Esophagus (tissue), 2 donors: ENCODE data around the gene USP8. TPM values are rescaled to one million over a fixed set of nuclear protein-coding genes. Genes with fewer than 3 reads are reported as not detected.

Experiments
- H3K27ac ChIP-seq, 2 donors: one replicate each; pipeline ENCODE4 v1.5.1; 2013; ENCODE audit warnings: low read depth in 2 of 2, mild to moderate bottlenecking in 2 of 2, inconsistent platforms in 1 of 2, low read length in 1 of 2, moderate library complexity in 1 of 2
- H3K27me3 ChIP-seq, 2 donors: one replicate each; pipeline ENCODE4 v1.6.1; 2013; ENCODE audit warnings: low read length in 2 of 2, control low read depth in 1 of 2, mild to moderate bottlenecking in 1 of 2; ENCODE audit not compliant: insufficient read depth in 2 of 2, control insufficient read depth in 1 of 2
- H3K36me3 ChIP-seq, 2 donors: one replicate each; pipeline ENCODE4 v1.6.1; 2013; ENCODE audit warnings: low read length in 1 of 2; ENCODE audit not compliant: control insufficient read depth in 2 of 2, insufficient read depth in 2 of 2
- H3K4me1 ChIP-seq, 2 donors: one replicate each; pipeline ENCODE4 v1.6.1; 2013; ENCODE audit warnings: low read length in 1 of 2; ENCODE audit not compliant: control insufficient read depth in 2 of 2, insufficient read depth in 2 of 2
- H3K4me3 ChIP-seq, 2 donors: one replicate each; pipeline ENCODE4 v1.5.1; 2013; ENCODE audit warnings: low read length in 2 of 2, mild to moderate bottlenecking in 2 of 2, low read depth in 1 of 2, moderate library complexity in 1 of 2
- H3K9me3 ChIP-seq, 2 donors: one replicate each; pipeline ENCODE4 v1.6.1; 2013; ENCODE audit warnings: mild to moderate bottlenecking in 2 of 2, low read depth in 1 of 2, low read length in 1 of 2, moderate library complexity in 1 of 2; ENCODE audit not compliant: control insufficient read depth in 2 of 2, insufficient read depth in 1 of 2
- WGBS, 2 donors: extraction: QIAGEN DNeasy Blood & Tissue Kit; methylation state at CpG; one replicate each; pipeline ENCODE4 v1.1.7; 2013; 5-methylcytosine and 5-hydroxymethylcytosine counted together
- polyA plus RNA-seq, 2 donors: library from polyadenylated mRNA; stranded (reverse); fragments of 200-250 nt; gene quantifications; one replicate each; pipeline ENCODE4 v1.2.3, GENCODE V29; 2013
- donor health status: healthy with polysubstance abuse.
- donor health status: Bipolar disorder and iron deficiency.

Gene USP8
- polyA plus RNA-seq, 2 donors: 18.6 to 20.1 TPM

DNA sequence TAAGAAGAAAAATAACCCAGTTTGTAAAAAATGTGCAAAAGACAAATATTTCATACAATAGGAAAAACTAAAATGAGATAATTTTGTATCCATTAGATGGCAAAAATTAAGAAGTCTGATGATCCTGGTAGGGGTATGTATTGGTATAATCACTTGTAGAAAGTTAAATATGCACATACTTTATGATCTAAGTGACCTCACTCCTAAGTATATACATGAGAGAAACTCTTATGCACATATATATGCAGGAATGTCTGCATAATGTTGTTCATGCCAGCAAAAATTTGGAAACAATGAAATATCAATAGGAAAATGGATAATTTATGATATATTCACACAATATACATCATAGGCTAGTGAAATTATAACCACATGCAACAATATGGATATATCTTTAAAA lies 88.8 kb downstream of the USP8 start:
- Histone ChIP-seq H3K27ac (no peak overlapping the region), H3K4me1 (no peaks in the 10 kb centered on the region), H3K9me3 (no peaks in the 10 kb centered on the region), H3K27me3 (no peaks in the 10 kb centered on the region), H3K4me3 (no peak overlapping the region), H3K36me3 (no peaks in the 10 kb centered on the region)

DNA sequence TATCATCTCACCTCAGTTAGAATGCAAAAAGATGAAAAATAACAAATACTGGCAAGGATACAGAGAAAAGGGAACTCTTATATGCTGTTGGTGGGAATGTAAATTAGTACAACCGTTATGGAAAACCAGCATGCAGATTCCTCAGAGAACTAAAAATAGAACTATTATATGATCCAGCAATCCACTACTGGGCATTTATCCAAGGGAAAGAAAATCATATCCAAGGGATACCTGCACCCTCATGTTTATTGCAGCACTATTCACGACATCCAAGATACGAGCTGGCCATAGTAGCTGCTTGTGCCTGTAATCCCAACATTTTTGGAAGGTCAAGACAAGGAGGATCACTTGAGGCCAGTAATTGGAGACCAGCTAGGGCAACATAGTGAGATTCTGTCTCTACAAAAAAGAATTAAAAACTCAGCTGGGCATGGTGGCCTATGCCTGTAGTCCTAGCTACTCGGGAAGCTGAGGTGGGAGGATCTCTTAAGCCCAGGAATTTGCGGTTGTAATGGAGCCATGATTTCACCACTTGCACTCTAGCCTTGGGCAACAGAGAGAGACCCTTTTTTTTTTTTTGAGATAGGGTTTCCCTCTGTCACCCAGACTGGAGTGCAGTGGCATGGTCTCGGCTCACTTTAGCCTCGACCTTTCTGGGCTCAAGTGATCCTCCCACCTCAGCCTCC lies 95.7 kb downstream of the USP8 start:
- Histone ChIP-seq H3K4me1 (no peaks in the 10 kb centered on the region), H3K36me3 (no peaks in the 10 kb centered on the region), H3K4me3 (no peak overlapping the region), H3K27me3 (no peaks in the 10 kb centered on the region), H3K27ac (no peak overlapping the region), H3K9me3 (no peaks in the 10 kb centered on the region)
- 73 to 78% methylated on average over 7 of the region's 7 CpGs for WGBS, 2 donors

DNA sequence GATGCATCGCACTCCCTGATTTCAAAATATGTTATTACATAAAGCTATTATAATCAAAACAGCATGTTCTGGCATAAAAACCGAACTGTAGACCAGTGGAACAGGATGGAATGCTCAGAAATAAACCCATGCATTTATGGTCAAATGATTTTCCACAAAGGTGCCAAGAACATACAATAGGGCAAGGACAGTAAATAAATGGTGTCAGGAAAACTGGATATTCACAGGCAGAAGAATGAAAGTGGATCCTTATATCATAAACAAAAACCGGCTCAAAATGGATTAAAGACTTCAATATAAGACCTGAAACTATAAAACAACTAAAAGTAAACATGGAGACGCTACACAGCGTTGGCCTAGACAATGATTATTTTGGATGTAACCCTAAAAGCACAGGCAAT lies 99.6 kb downstream of the USP8 start:
- Histone ChIP-seq H3K27ac (no peak overlapping the region), H3K27me3 (no peaks in the 10 kb centered on the region), H3K4me3 (no peak overlapping the region), H3K4me1 (no peaks in the 10 kb centered on the region), H3K36me3 (no peaks in the 10 kb centered on the region), H3K9me3 (no peaks in the 10 kb centered on the region)
- WGBS, 2 donors: 38 to 46% methylated on average over 5 of the region's 5 CpGs

DNA sequence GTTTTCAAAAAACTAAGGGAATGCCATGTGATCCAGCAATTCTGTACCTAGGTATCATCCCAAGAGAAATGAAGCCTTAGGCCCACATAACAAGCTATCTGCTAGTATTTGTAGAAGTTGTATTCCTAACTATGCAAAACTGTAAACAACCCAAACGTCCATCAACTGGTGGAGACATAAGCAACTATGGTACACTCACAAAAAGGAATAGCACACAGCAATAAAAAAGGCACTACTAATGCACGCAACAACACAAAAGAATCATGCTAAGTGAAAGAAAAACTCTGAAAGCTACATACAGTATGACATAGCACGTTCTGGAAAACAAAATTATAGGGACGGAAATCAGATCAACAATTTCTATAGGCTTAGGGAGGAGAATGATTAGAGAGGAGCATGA lies 107.0 kb downstream of the USP8 start:
- Histone ChIP-seq H3K27me3 (no peaks in the 10 kb centered on the region), H3K9me3 (no peaks in the 10 kb centered on the region), H3K4me1 (no peaks in the 10 kb centered on the region), H3K4me3 (no peak overlapping the region), H3K27ac (no peak overlapping the region), H3K36me3 (no peaks in the 10 kb centered on the region)
- WGBS, 2 donors: 87 to 91% methylated on average over 4 of the region's 4 CpGs

DNA sequence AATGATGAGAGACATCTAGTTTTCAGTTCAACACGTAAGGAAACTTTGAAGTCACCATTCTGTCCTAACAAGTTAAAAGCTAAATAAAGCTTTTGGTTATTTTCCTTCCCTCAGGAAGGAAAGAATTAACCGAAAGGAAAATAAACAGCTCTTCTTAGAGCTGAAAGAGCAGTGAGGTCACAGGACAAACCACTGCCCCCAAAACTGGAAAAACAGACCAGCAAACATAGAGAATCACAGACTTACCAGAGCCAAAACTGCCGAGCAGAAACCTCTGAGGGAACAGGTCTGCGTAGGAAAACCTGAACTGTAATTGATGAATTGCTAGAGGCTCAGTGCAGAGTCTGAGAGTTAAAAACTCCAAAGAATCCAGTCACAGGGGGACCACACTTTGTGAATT lies 107.6 kb downstream of the USP8 start:
- no peaks in the 10 kb centered on the region for H3K36me3 ChIP-seq
- no peaks in the 10 kb centered on the region for H3K9me3 ChIP-seq
- H3K27ac ChIP-seq: no peak overlapping the region
- H3K4me3 ChIP-seq: no peak overlapping the region
- no peaks in the 10 kb centered on the region for H3K27me3 ChIP-seq
- 50 to 66% methylated on average over 4 of the region's 4 CpGs for whole genome bisulfite sequencing, 2 donors
- no peaks in the 10 kb centered on the region for H3K4me1 ChIP-seq

DNA sequence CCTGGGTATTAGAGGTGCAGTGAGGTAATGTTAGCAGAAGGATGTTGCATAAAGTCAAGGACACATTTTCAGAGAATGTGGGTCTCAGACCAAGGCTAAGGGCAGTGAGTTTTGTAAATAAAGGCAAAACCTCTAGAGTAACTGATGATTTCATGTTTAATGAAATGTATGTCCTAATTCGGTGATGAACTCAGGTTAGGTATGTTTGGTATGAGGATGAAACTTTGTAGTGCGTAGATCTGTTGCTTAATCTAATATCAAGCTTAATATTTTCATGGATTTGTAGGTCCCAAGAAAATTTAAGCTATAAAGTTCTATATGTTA lies 118.6 kb downstream of the USP8 start:
- Histone ChIP-seq H3K4me1 (no peaks in the 10 kb centered on the region), H3K27ac (no peak overlapping the region), H3K9me3 (no peaks in the 10 kb centered on the region), H3K36me3 (no peaks in the 10 kb centered on the region), H3K27me3 (peaks cover 0 to 2% of the 10 kb centered on the region in 2 donors), H3K4me3 (no peak overlapping the region)
- 81 to 82% methylated on average over 2 of the region's 2 CpGs for WGBS, 2 donors

DNA sequence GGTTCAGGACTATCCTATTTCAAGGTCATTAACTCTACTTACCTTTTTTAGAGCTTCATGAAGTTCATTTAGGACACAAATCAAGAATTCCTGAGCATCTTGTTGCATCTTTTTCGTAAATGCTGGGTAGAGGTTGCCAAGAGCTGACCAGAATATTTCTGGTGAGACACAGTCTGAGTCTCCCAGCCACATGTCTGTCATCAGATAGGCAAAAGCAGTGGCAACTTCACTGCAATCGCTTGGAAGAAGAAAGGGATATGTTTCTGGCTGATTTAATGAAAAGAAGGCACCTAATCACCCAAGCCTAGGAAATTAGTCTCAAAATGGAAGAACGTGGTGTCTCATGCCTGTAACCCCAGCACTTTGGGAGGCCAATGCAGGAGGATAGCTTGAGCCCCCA lies 119.4 kb downstream of the USP8 start:
- Histone ChIP-seq H3K27ac (no peak overlapping the region), H3K4me3 (no peak overlapping the region), H3K9me3 (no peaks in the 10 kb centered on the region), H3K4me1 (no peaks in the 10 kb centered on the region), H3K27me3 (peaks cover 0 to 2% of the 10 kb centered on the region in 2 donors), H3K36me3 (no peaks in the 10 kb centered on the region)
- 86 to 90% methylated on average over 3 of the region's 3 CpGs for WGBS, 2 donors

DNA sequence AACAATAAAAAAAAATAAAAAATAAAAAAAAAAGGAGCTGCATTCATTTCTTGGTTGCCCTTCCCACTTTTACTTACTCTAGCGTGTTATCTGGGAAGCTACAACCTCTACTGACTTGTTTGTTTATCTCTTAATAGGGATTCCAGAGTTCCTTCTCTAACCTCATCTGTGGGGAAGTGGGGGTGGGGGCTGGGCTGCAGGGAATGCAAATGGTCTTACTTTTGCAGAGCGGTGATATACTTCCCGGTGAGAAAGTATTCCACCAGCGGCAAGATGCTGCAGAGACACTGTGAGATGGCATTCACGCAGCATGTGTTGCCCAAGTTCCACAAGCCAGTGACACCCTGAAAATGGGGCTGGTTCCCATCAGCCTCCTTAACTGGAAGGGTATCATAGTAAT lies 120.2 kb downstream of the USP8 start:
- Histone ChIP-seq H3K4me1 (no peaks in the 10 kb centered on the region), H3K9me3 (no peaks in the 10 kb centered on the region), H3K4me3 (no peak overlapping the region), H3K27ac (no peak overlapping the region), H3K36me3 (no peaks in the 10 kb centered on the region), H3K27me3 (peaks cover 0 to 2% of the 10 kb centered on the region in 2 donors)
- 67 to 75% methylated on average over 5 of the region's 5 CpGs for WGBS, 2 donors

DNA sequence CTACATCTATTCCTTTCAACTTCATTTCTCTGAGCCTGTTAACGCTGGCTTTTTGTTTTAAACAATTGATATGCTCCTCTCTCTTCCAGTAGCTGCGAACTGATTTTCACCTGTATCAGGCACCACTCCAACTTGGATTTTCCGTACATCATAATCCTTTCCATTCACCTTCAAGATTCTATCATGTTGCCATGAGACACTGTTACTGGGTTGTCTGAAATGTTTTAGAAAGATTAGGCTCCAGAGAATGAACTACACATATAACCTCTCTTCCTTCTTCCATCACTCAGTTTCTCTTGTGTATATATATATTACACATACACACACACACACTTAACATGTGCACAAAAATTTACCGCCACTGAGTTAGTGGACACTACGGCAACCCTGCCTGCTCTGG lies 122.4 kb downstream of the USP8 start, which contains the start of gene USP50:
Gene USP50, minus strand, starts transcription at position 101 of the 400 bp plus-strand sequence. CDS start 141 bp downstream, outside the sequence.
- 81 to 89% methylated on average over 5 of the region's 5 CpGs for WGBS, 2 donors
- Histone ChIP-seq H3K4me3 (no peak within 1 kb of the TSS), H3K27me3 (peaks cover 0 to 2% of the 10 kb centered on the region in 2 donors), H3K36me3 (no peaks in the 10 kb centered on the region), H3K4me1 (no peaks in the 10 kb centered on the region), H3K27ac (no peak within 1 kb of the TSS), H3K9me3 (no peaks in the 10 kb centered on the region)

DNA sequence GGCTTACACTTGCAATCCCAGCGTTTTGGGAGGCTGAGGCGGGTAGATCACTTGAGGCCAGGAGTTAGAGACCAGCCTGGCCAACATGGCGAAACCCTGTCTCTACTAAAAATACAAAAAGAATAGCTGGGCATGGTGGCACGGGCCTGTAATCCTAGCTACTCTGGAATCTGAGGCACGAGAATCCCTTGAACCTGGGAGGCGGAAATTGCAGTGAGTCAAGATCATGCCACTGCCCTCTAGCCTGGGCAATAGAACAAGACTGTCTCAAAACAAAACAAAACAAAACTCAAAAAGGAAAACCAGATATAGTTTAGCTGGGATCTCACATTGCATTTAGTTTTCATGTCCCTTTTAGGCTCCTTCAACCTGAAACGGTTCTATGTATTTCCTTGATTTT lies 125.1 kb downstream of the USP8 start:
- Histone ChIP-seq H3K27ac (no peak overlapping the region), H3K27me3 (no peaks in the 10 kb centered on the region), H3K9me3 (no peaks in the 10 kb centered on the region), H3K4me3 (no peak overlapping the region), H3K4me1 (no peaks in the 10 kb centered on the region), H3K36me3 (no peaks in the 10 kb centered on the region)
- WGBS, 2 donors: 82 to 88% methylated on average over 7 of the region's 7 CpGs
